Neural cell (in vitro differentiated cells): Measurements from ENCODE around the gene GAMT. TPM values are rescaled to one million over a fixed set of nuclear protein-coding genes. Genes with fewer than 3 reads are reported as not detected.

Source experiments
- H2AFZ ChIP-seq: fragments of 200-600, 300-800 bp; sonication (generic), shearing (Covaris generic); 2 replicates; pipeline ENCODE4 v1.6.0; 2014; ENCODE audit warnings: low read depth, mild to moderate bottlenecking, antibody characterized with exemption, low read length, moderate library complexity
- H3F3A ChIP-seq: fragments of 200-600 bp; shearing (Covaris generic); 2 replicates; pipeline ENCODE4 v1.6.1; 2016; ENCODE audit warnings: mild to moderate bottlenecking, moderate library complexity, mixed read lengths, antibody characterized with exemption, low read length; ENCODE audit not compliant: insufficient read depth, poor library complexity, severe bottlenecking
- H3K27ac ChIP-seq: fragments of 200-600, 300-800 bp; sonication (generic), shearing (Covaris generic); 2 replicates; pipeline ENCODE4 v1.5.1; 2014; ENCODE audit warnings: mild to moderate bottlenecking, low read length, moderate library complexity
- H3K27me3 ChIP-seq: fragments of 300-800, 200-600 bp; sonication (generic), shearing (Covaris generic); 2 replicates; pipeline ENCODE4 v1.6.0; 2014; ENCODE audit warnings: mild to moderate bottlenecking, low read depth, low read length, moderate library complexity; ENCODE audit not compliant: insufficient read depth
- H3K36me3 ChIP-seq: fragments of 300-800, 200-600 bp; sonication (generic), shearing (Covaris generic); 2 replicates; pipeline ENCODE4 v1.5.1; 2014; ENCODE audit warnings: mild to moderate bottlenecking, antibody characterized with exemption, low read length, moderate library complexity; ENCODE audit not compliant: insufficient read depth
- H3K4me2 ChIP-seq: fragments of 300-800, 200-600 bp; sonication (generic), shearing (Covaris generic); 2 replicates; pipeline ENCODE4 v1.6.0; 2014; ENCODE audit warnings: mild to moderate bottlenecking, low read length
- H3K4me3 ChIP-seq: fragments of 300-800, 200-600 bp; sonication (generic), shearing (Covaris generic); 2 replicates; pipeline ENCODE4 v1.5.1; 2014; ENCODE audit warnings: mild to moderate bottlenecking, low read length, moderate library complexity
- H3K79me2 ChIP-seq: fragments of 200-600 bp; shearing (Covaris generic); replicated peaks from 2 replicates; pipeline ENCODE4 v1.6.0; 2014; ENCODE audit warnings: mild to moderate bottlenecking, low read length, moderate library complexity; ENCODE audit not compliant: insufficient read depth
- H3K9ac ChIP-seq: fragments of 300-800, 200-600 bp; sonication (generic), shearing (Covaris generic); 2 replicates; pipeline ENCODE4 v1.6.1; 2016; ENCODE audit warnings: mild to moderate bottlenecking, low read length, mixed read lengths
- H3K9me2 ChIP-seq: fragments of 200-600 bp; shearing (Covaris generic); 2 replicates; pipeline ENCODE4 v1.6.1; 2016; ENCODE audit warnings: mild to moderate bottlenecking, low read length, mixed read lengths; ENCODE audit not compliant: insufficient read depth
- H3K9me3 ChIP-seq: fragments of 200-600, 300-800 bp; sonication (generic), shearing (Covaris generic); 2 replicates; pipeline ENCODE4 v1.6.1; 2016; ENCODE audit warnings: mild to moderate bottlenecking, mixed run types, low read length, moderate library complexity, mixed read lengths
- H4K20me1 ChIP-seq: fragments of 200-600 bp; shearing (Covaris generic); 2 replicates; pipeline ENCODE4 v1.6.1; 2016; ENCODE audit warnings: mild to moderate bottlenecking, mixed run types; ENCODE audit not compliant: insufficient read depth
- EP300 ChIP-seq: fragments of 450-650 bp; conservative IDR thresholded peaks from 2 replicates; pipeline ENCODE4 v1.6.1; 2014; ENCODE audit warnings: antibody characterized with exemption, mild to moderate bottlenecking, moderate library complexity; ENCODE audit not compliant: poor library complexity, severe bottlenecking
- EZH2 ChIP-seq: fragments of 200-600, 300-800 bp; shearing (Covaris generic), sonication (generic); IDR thresholded peaks from 2 replicates; pipeline ENCODE4 v1.6.1; 2014; ENCODE audit warnings: antibody characterized with exemption, low read length, borderline replicate concordance, mild to moderate bottlenecking; ENCODE audit not compliant: insufficient read depth, poor library complexity, severe bottlenecking
- MXI1 ChIP-seq: fragments of 450-650 bp; conservative IDR thresholded peaks from 2 replicates; pipeline ENCODE4 v1.6.1; 2014; ENCODE audit warnings: antibody characterized with exemption, mild to moderate bottlenecking; ENCODE audit not compliant: poor library complexity, severe bottlenecking
- POLR2AphosphoS5 ChIP-seq: IDR thresholded peaks from 2 replicates; pipeline ENCODE4 v1.6.1; 2012
- RAD21 ChIP-seq: fragments of 450-650 bp; conservative IDR thresholded peaks from 2 replicates; pipeline ENCODE4 v1.6.1; 2014; ENCODE audit warnings: antibody characterized with exemption, mild to moderate bottlenecking, moderate library complexity
- SMC3 ChIP-seq: fragments of 450-650 bp; conservative IDR thresholded peaks from 2 replicates; pipeline ENCODE4 v1.6.1; 2014; ENCODE audit warnings: antibody characterized with exemption, mild to moderate bottlenecking, moderate library complexity; ENCODE audit not compliant: poor library complexity
- TAF1 ChIP-seq: IDR thresholded peaks from 2 replicates; pipeline ENCODE4 v1.6.1; 2012; ENCODE audit warnings: low read depth
- polyA plus RNA-seq: library from polyadenylated mRNA; depleted of rRNA; stranded (reverse); fragments of >200 nt; gene quantifications from 2 replicates; pipeline ENCODE4 v1.2.3, GENCODE V29; 2014
- TF ChIP-seq, protein P1 (sequence below): fragments of 450-650 bp; IDR thresholded peaks from 2 replicates; pipeline ENCODE4 v1.5.1; 2014; ENCODE audit warnings: antibody characterized with exemption, mild to moderate bottlenecking, moderate library complexity; ENCODE audit not compliant: poor library complexity, severe bottlenecking
- TF ChIP-seq, protein P2 (sequence below): IDR thresholded peaks from 2 replicates; pipeline ENCODE4 v1.6.1; 2012; ENCODE audit warnings: borderline replicate concordance

GAMT gene
- polyA plus RNA-seq, 1 donor from 2014 or later = 32.5 TPM

DNA sequence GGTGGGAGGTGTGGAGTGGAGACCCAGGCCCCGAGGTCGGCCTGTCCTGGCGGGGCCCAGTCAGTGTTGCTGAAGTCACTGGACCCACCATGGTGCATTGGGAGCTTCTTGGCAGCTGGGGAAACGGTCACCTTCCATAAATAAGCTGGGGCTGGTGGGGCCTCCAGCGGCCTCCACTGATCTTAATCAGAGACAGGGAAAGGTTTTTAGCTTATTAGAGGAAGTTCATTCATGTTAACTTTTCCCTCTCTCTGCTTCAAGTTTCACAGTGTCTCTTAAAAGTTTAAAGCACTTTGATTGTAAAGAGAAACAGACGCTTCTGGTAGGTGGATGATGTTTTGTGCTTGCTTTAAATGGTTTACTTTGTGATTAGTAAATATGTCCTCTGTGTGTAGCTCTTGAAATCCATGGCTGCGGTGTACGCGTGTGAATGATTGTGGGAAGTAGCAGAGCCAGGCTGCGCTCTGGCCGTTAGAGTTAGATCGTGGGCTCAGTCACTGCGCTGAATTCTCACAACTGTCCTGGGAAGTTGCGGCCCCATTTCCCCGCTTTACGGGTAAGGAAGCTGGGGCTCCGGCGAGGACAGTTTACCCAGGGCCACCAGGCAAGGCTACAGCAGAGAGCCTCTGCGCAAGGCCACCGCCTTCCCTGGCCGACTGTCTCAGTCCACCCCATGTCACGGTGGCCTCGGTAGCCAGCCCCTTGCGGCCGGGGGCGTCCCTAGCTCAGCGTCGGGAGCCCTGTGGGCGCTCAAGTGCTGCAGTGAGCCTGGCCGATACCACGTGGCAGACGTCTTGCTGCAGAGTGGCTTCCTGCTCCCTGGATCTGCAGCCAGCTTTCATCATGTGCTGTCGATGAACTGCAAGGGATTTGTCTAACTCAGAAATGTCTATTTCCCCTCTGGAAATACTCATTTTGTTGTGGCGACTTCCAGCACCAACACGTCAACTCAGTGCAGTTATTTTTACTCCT, 34.2 kb downstream of the GAMT start:
- Histone ChIP-seq H3K9me3 (no peaks in the 10 kb centered on the region), H4K20me1 (no peaks in the 10 kb centered on the region), H3K27ac (no peak overlapping the region), H2AFZ (no peak overlapping the region), H3K9ac (no peak overlapping the region), H3K9me2 (no peaks in the 10 kb centered on the region), H3F3A (no peaks in the 10 kb centered on the region), H3K4me2 (no peak overlapping the region), H3K27me3 (no peaks in the 10 kb centered on the region), H3K79me2 (no peaks in the 10 kb centered on the region), H3K4me3 (no peak overlapping the region), H3K36me3 (no peaks in the 10 kb centered on the region)
- TF ChIP-seq MXI1 (no peak), EP300 (no peak), EZH2 (no peak), SMC3 (no peak), RAD21 (no peak), TAF1 (no peak), POLR2AphosphoS5 (no peak)
- TF ChIP-seq, protein P1, sequence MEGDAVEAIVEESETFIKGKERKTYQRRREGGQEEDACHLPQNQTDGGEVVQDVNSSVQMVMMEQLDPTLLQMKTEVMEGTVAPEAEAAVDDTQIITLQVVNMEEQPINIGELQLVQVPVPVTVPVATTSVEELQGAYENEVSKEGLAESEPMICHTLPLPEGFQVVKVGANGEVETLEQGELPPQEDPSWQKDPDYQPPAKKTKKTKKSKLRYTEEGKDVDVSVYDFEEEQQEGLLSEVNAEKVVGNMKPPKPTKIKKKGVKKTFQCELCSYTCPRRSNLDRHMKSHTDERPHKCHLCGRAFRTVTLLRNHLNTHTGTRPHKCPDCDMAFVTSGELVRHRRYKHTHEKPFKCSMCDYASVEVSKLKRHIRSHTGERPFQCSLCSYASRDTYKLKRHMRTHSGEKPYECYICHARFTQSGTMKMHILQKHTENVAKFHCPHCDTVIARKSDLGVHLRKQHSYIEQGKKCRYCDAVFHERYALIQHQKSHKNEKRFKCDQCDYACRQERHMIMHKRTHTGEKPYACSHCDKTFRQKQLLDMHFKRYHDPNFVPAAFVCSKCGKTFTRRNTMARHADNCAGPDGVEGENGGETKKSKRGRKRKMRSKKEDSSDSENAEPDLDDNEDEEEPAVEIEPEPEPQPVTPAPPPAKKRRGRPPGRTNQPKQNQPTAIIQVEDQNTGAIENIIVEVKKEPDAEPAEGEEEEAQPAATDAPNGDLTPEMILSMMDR = no peak
- TF ChIP-seq, protein P2, sequence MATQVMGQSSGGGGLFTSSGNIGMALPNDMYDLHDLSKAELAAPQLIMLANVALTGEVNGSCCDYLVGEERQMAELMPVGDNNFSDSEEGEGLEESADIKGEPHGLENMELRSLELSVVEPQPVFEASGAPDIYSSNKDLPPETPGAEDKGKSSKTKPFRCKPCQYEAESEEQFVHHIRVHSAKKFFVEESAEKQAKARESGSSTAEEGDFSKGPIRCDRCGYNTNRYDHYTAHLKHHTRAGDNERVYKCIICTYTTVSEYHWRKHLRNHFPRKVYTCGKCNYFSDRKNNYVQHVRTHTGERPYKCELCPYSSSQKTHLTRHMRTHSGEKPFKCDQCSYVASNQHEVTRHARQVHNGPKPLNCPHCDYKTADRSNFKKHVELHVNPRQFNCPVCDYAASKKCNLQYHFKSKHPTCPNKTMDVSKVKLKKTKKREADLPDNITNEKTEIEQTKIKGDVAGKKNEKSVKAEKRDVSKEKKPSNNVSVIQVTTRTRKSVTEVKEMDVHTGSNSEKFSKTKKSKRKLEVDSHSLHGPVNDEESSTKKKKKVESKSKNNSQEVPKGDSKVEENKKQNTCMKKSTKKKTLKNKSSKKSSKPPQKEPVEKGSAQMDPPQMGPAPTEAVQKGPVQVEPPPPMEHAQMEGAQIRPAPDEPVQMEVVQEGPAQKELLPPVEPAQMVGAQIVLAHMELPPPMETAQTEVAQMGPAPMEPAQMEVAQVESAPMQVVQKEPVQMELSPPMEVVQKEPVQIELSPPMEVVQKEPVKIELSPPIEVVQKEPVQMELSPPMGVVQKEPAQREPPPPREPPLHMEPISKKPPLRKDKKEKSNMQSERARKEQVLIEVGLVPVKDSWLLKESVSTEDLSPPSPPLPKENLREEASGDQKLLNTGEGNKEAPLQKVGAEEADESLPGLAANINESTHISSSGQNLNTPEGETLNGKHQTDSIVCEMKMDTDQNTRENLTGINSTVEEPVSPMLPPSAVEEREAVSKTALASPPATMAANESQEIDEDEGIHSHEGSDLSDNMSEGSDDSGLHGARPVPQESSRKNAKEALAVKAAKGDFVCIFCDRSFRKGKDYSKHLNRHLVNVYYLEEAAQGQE = no peak

DNA sequence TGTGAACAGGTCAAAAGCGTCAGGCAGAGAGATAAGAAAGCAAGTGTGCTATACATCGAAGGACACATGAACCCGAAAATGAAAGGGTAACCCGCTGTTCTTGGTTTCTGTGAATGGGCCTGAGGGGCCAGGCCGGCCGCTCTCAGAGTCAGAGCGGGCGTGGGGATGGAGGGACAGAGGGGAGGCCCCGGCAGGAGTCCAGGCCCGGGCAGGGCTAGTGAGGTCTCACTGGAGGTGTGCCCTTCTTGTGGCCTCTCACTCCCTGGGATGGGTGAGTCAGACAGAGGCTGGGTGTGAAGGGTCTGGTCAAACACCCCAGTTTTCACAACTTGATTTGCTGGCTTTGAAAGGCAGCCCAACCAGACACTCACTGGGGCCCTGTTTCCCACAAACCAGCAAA, 35.0 kb downstream of the GAMT start:
- no peaks in the 10 kb centered on the region for H3K36me3 ChIP-seq
- no peak overlapping the region for H3K9ac ChIP-seq

More for the DNA sequence above, 35.0 kb downstream of the GAMT start:
- Histone ChIP-seq H2AFZ (no peak overlapping the region), H3K27me3 (no peaks in the 10 kb centered on the region), H3F3A (no peaks in the 10 kb centered on the region), H3K9me3 (no peaks in the 10 kb centered on the region), H3K79me2 (no peaks in the 10 kb centered on the region), H4K20me1 (no peaks in the 10 kb centered on the region), H3K27ac (no peak overlapping the region), H3K4me2 (no peak overlapping the region), H3K4me3 (no peak overlapping the region), H3K9me2 (no peaks in the 10 kb centered on the region)
- TF ChIP-seq, protein P1 = no peak
- TF ChIP-seq RAD21 (no peak), TAF1 (no peak), SMC3 (no peak), MXI1 (no peak), EP300 (no peak)
- TF ChIP-seq, protein P2 = no peak
